Fibroblast of the aortic adventitia (primary cell): ENCODE results near the gene GCLM. TPM values are rescaled to one million over a fixed set of nuclear protein-coding genes. Genes with fewer than 3 reads are reported as not detected.
A peak's percentile ranks its signal among the peaks of the same experiment; 100 is the strongest.

ENCODE experiments used
- DNase-seq: peaks from one replicate; pipeline ENCODE4 v3.0.0-alpha.2; 2010; ENCODE audit warnings: low read depth
- H3K4me3 ChIP-seq: 2 replicates; pipeline ENCODE4 v1.5.1; 2011; ENCODE audit warnings: low read depth, mild to moderate bottlenecking, control low read depth, low read length, moderate library complexity
- small RNA-seq: library from RNA; depleted of rRNA; stranded (forward); fragments of <200 nt; gene quantifications from one replicate; pipeline ENCODE3, GENCODE V24; 2012
- total RNA-seq: library from RNA; depleted of rRNA; stranded (reverse); fragments of >200 nt; gene quantifications from 2 replicates; pipeline ENCODE4 v1.2.3, GENCODE V29; 2012; ENCODE audit warnings: low replicate concordance
- TF ChIP-seq, protein P1 (sequence below): IDR thresholded peaks from 2 replicates; pipeline ENCODE4 v1.5.1; 2011; ENCODE audit warnings: mild to moderate bottlenecking, low read length, control low read depth, inconsistent platforms; ENCODE audit not compliant: insufficient read depth

GCLM gene
- total RNA-seq, 1 donor = 35.2 TPM

DNA sequence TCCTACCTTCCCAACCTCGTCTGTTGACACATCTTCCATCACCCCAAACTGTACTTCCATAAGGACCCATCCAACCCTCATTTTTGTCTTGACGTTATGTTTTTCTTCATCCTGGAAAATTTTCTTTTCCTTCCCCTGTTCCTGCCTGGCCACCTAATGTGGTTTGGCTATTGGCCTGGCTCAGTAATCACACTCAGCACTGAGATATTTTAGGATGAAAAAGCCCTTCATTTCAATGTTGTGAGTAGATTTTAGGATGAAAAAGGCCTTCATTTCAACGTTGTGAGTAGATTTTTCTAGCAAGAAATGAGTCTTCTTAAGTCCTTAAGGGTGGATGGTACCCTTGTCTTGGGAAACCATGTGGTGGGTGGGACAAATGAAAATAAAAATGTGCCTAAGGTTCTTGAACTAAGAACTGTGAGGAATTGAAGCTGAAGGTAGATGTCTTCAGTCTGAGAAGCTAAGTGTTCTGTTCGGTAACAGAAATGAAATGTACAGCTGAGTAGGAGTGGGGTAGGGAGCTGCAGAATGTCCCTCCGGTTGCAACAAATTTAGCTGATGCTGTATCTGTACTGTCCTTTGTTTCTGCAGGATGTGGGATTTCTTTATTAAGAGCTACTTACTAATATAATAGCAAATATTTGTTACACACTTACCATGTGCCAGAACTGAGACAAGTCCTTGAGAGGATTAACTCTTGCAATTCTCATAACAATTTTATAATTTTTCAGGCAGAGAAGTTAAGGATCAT is 66.3 kb downstream of the GCLM start:
- peak; percentile 79 for DNase-seq
- TF ChIP-seq, protein P1, sequence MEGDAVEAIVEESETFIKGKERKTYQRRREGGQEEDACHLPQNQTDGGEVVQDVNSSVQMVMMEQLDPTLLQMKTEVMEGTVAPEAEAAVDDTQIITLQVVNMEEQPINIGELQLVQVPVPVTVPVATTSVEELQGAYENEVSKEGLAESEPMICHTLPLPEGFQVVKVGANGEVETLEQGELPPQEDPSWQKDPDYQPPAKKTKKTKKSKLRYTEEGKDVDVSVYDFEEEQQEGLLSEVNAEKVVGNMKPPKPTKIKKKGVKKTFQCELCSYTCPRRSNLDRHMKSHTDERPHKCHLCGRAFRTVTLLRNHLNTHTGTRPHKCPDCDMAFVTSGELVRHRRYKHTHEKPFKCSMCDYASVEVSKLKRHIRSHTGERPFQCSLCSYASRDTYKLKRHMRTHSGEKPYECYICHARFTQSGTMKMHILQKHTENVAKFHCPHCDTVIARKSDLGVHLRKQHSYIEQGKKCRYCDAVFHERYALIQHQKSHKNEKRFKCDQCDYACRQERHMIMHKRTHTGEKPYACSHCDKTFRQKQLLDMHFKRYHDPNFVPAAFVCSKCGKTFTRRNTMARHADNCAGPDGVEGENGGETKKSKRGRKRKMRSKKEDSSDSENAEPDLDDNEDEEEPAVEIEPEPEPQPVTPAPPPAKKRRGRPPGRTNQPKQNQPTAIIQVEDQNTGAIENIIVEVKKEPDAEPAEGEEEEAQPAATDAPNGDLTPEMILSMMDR = no peak
- H3K4me3 ChIP-seq = no peak overlapping the region

DNA sequence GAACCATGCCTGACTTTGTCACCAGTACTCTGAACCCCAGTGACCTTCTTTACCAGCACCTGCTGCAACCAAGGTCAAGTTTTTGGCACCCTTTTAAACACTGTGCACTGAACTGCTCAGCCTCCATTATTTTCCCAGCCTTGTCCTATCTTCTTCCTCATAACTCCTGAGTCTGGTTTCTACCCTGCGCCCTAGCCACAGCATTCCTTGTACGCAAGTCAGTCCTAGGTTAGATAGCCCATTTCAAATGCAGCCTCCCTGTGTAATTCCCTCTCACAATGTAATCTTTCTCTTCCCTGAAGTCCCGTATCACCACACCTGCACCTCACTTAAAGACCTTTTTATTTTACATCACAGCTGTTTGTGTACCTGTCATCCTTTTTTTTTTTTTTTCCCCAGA is 67.5 kb downstream of the GCLM start:
- H3K4me3 ChIP-seq = no peak overlapping the region
- TF ChIP-seq, protein P1 = no peak
- DNase-seq = no peak

DNA sequence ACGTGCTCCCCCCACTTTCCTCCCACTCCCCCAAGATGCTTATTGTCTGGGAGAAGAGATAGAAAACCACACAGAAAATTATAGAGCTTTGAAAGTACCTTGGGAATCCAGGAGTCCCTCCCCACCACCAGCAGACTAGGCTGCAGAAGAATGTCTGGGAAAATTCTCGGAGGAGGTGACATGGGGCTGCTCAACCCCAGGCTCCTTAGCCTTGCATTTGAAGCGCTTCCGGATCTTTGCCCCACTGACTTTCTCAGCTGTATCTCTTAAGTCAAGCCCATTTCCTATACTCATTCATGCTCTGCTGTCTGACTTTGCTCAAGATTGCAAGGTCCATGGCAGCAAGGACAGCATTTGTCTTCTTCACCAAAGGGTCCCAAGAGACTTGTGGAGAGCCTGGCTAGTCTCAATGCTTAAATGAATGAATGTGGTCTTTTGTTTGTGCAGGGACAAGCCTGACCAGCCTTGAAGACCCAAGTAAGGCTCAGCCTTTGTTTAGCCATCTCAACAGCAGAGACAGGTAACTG is 68.2 kb downstream of the GCLM start:
- TF ChIP-seq, protein P1 = no peak
- H3K4me3 ChIP-seq = no peak overlapping the region
- no peak for DNase-seq

DNA sequence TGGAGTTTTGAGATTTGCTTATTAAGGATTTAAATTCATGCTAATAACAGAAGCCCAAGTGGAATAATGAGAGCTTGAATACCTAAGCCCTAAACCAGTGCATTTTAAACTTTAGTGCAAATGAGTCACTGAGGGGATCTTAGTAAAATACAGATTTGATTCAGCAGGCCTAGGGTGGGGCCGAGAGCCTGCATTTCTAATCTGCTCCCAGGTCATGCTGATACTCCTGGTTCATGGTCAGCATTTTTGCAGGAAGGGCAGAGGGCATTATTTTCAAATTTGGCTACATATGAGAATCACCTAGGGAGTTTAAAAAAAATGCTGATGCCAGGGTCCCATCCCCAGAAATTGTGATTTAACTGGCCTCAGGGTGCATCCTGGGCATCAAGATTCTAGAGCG is 69.5 kb downstream of the GCLM start:
- TF ChIP-seq, protein P1 = no peak
- no peak overlapping the region for H3K4me3 ChIP-seq
- no peak for DNase-seq

DNA sequence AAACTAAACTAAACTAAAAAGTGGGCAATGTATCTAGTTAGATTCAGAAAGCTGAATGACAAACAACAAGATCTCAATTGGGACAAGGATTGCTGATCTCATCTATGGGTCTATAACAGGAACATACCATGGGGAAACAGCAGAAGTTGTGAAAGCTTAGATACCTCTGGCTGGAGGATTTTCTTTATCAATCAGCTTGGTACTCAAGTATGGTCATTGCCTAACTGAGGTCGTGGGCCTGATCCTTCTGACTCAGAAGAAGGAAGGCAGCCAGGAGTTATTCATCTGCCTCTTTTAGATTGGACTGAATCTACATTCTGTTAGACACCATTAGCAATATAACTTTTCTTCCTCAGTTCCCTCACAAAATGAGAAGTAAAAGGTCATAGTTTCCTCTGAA is 69.9 kb downstream of the GCLM start:
- no peak overlapping the region for H3K4me3 ChIP-seq
- TF ChIP-seq, protein P1 = no peak
- DNase-seq = peak; percentile 97

DNA sequence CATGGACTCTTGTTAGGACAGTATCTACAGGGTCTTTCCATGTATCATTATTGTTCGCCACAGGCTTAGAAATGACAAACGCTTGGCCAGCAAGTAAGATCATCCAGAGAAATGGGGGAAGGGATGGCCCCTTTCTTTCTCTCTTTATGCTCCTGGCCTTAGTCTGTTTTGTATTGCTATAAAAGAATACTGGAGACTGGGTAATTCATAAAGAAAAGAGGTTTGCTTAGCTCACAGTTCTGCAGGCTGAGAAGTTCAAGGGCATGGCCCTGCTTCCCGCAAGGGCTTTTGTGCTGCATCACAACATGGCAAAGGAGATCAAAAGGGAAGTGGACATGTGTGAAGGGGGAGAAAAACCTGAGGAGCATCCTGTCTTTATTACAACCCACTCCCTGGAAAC is 71.3 kb downstream of the GCLM start:
- no peak overlapping the region for H3K4me3 ChIP-seq
- no peak for DNase-seq
- TF ChIP-seq, protein P1 = no peak

Small RNAs within 50 kb of the gene (small RNA-seq; reads per million reads assigned to genes)
- not detected for gene AL117351.2
- gene MIR760 = not detected

Other genes starting within 250 kb of the GCLM start
- 20.6 and 34.4 TPM in 2 replicates for gene BCAR3, start 227.6 kb downstream of the GCLM start, total RNA-seq
- 39.0 and 40.2 TPM in 2 replicates for gene DNTTIP2, start 30.2 kb downstream of the GCLM start, total RNA-seq
- 0.09 TPM in 1 of 2 replicates, not detected in the other for gene ABCA4, start 211.7 kb upstream of the GCLM start, total RNA-seq